Thyroid gland (tissue), 4 donors: ENCODE measurements around the gene FCAR.
"Not testable (repeated sequence)": the region's sequence is repeated elsewhere in the genome, so short reads cannot be mapped to it uniquely, and the experiment has no call there.

ENCODE experiments used
- POLR2A ChIP-seq, 2 donors: fragments of 450-650 bp; IDR thresholded peaks; one replicate each; pipeline ENCODE4 v1.6.1; 2017; ENCODE audit warnings: antibody characterized with exemption in 2 of 2, mild to moderate bottlenecking in 2 of 2, moderate library complexity in 1 of 2
- TF ChIP-seq, protein P1 (sequence below), 6 experiments: fragments of 200-600 bp in 3 of 6; fragments of 450-650 bp in 3 of 6; sonication (generic) in 3 of 6; IDR thresholded peaks; one replicate each; pipeline ENCODE4 v1.5.1; 2016 to 2019; ENCODE audit warnings: antibody characterized with exemption in 6 of 6, mild to moderate bottlenecking in 2 of 6, inconsistent platforms in 1 of 6, moderate library complexity in 1 of 6

DNA sequence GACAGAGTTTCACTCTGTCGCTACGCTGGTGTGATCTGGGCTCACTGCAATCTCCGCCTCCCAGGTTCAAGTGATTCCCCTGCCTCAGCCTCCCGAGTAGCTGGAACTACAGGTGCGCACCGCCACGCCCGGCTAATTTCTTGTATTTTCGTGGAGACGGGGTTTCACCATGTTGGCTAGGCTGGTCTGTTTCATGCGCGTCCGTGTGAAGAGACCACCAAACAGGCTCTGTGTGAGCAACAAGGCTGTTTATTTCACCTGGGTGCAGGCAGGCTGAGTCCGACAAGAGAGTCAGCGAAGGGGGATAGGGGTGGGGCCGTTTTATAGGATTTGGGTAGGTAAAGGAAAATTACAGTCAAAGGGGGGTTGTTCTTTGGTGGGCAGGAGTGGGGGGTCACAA is 20.1 kb downstream of the FCAR start:
- TF ChIP-seq, protein P1, sequence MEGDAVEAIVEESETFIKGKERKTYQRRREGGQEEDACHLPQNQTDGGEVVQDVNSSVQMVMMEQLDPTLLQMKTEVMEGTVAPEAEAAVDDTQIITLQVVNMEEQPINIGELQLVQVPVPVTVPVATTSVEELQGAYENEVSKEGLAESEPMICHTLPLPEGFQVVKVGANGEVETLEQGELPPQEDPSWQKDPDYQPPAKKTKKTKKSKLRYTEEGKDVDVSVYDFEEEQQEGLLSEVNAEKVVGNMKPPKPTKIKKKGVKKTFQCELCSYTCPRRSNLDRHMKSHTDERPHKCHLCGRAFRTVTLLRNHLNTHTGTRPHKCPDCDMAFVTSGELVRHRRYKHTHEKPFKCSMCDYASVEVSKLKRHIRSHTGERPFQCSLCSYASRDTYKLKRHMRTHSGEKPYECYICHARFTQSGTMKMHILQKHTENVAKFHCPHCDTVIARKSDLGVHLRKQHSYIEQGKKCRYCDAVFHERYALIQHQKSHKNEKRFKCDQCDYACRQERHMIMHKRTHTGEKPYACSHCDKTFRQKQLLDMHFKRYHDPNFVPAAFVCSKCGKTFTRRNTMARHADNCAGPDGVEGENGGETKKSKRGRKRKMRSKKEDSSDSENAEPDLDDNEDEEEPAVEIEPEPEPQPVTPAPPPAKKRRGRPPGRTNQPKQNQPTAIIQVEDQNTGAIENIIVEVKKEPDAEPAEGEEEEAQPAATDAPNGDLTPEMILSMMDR (IDR thresholded peaks at IDR 0.05): not testable (repeated sequence)
- TF ChIP-seq POLR2A (IDR thresholded peaks at IDR 0.05): not testable (repeated sequence)
